ENCODE measurements around the gene TRIM22. TPM values are rescaled to one million over a fixed set of nuclear protein-coding genes. Genes with fewer than 3 reads are reported as not detected.

TRIM22 gene
- total RNA-seq, 1 experiment from 2014 or later: 0.61 TPM

- ChIA-PET CTCF (interaction anchor here (0.7 to 1.4 kb wide), 7 partner anchors 14 to 669 kb away, joined by 3 to 5 read pairs (median 3); no protein-coding TSS in a partner anchor), RAD21 (ENCODE audit: low non-redundant PET in 1 of 2, low total read pairs in 2 of 2, uncharacterized antibody in 2 of 2, unreplicated experiment in 2 of 2) (no interaction called here), POLR2A (interaction anchor here (0.9 to 1.6 kb wide), 6 partner anchors 11 to 206 kb away, joined by 3 to 8 read pairs (median 4); no protein-coding TSS in a partner anchor)
- no peaks in the 10 kb centered on the region for H3K36me3 ChIP-seq (ENCODE audit: control insufficient read depth in 1 of 2, insufficient read depth in 2 of 2, low read length in 2 of 2)
- H3K9me2 ChIP-seq (ENCODE audit: insufficient read depth): no peaks in the 10 kb centered on the region
- H3K9ac ChIP-seq (ENCODE audit: low read length): peak within 1 kb of the TSS; percentile 66
- peak within 1 kb of the TSS; percentile 76 for H3K27ac ChIP-seq (ENCODE audit: low read depth, low read length)
- H3K9me3 ChIP-seq (ENCODE audit: control insufficient read depth in 1 of 2, insufficient read depth in 1 of 2, low read depth in 1 of 2, low read length in 2 of 2): no peaks in the 10 kb centered on the region
- TSS peak; percentile 89 for BruUV-seq (replicated peaks)
- H3K4me2 ChIP-seq (ENCODE audit: low read length): peak within 1 kb of the TSS; percentile 81
- ATAC-seq (peak; percentile 98), DNase-seq (ENCODE audit: low read depth, low spot score) (peak; percentile 92)
- intact Hi-C loops (cut with micrococcal nuclease): loop anchor here (10.0 kb wide), 1 partner anchor 640 kb away; the partner anchor contains the start of gene CAVIN3
- H4K20me1 ChIP-seq (ENCODE audit: insufficient read depth): no peaks in the 10 kb centered on the region
- peak; percentile 59 for TF ChIP-seq RAD21 (IDR thresholded peaks at IDR 0.05; ENCODE audit: low read depth)
- peak; percentile 29; the same call in 1 of the 2 replicates for TF ChIP-seq CBX3 (IDR thresholded peaks at IDR 0.05; ENCODE audit: low read depth)
- TF ChIP-seq EGR1 (IDR thresholded peaks at IDR 0.05; ENCODE audit: low read depth): peak; percentile 95
- peak; percentile 86 for TF ChIP-seq POLR2AphosphoS5 (IDR thresholded peaks at IDR 0.05; ENCODE audit: low read depth, low read length)
- peak; percentile 60 to 66 (median 61); a peak in 5 of 6 replicates for TF ChIP-seq CTCF (IDR thresholded peaks at IDR 0.05 in 2 of 3, conservative IDR thresholded peaks at IDR 0.05 in 1 of 3; ENCODE audit: borderline replicate concordance in 1 of 3, insufficient read depth in 1 of 3, low read depth in 2 of 3, low read length in 2 of 3)
- TF ChIP-seq MAX (IDR thresholded peaks at IDR 0.05): 0 out of 2 replicates have a peak, but pooled peaks have one; percentile 25
- no peak for TF ChIP-seq TCF7L2 (IDR thresholded peaks at IDR 0.05; ENCODE audit: borderline replicate concordance, extremely low read depth, insufficient read depth, insufficient read length)
- TF ChIP-seq ATF3 (IDR thresholded peaks at IDR 0.05): peak; percentile 4; the same call in 1 of the 2 replicates
- TF ChIP-seq SIN3A (IDR thresholded peaks at IDR 0.05; ENCODE audit: low read depth): peak; percentile 69; the same call in 1 of the 2 replicates
- no peak for TF ChIP-seq SRF (IDR thresholded peaks at IDR 0.05; ENCODE audit: low read depth)
- TF ChIP-seq SP1 (IDR thresholded peaks at IDR 0.05; ENCODE audit: low read depth): peak; percentile 84
- TF ChIP-seq FOSL1 (IDR thresholded peaks at IDR 0.05; ENCODE audit: low read depth): peak; percentile 61; the same call in 1 of the 2 replicates
- TF ChIP-seq JUND (IDR thresholded peaks at IDR 0.05): peak; percentile 50
- no peak for TF ChIP-seq POLR2A (IDR thresholded peaks at IDR 0.05; ENCODE audit: borderline replicate concordance, extremely low read depth, insufficient read depth, insufficient read length)
- TF ChIP-seq EZH2 (IDR thresholded peaks at IDR 0.05): no peak
- peak within 1 kb of the TSS; percentile 34 to 63 for H3K4me3 ChIP-seq (replicated peaks in 1 of 2; ENCODE audit: low read depth in 1 of 2, low read length in 2 of 2)
- H3K79me2 ChIP-seq (ENCODE audit: insufficient read depth, low read length): no peaks in the 10 kb centered on the region
- peak within 1 kb of the TSS; percentile 85 for H2AFZ ChIP-seq (ENCODE audit: low read depth, low read length, poor library complexity, severe bottlenecking)
- H3K4me1 ChIP-seq (ENCODE audit: control insufficient read depth in 1 of 2, insufficient read depth in 2 of 2, low read length in 2 of 2): peaks cover 4 to 13% of the 10 kb centered on the region in 2 experiments; a peak in 2 of 4 replicates
- H3K27me3 ChIP-seq (ENCODE audit: insufficient read depth, low read length): no peaks in the 10 kb centered on the region
Measured at GRCh38 chr11:5684646-5685362, 4.8 kb upstream of the TRIM22 start, which contains the start of gene TRIM5. TRIM5 (minus strand) TSS chr11:5685074; CDS start chr11:5680177, 4,897 bp downstream.

Data from HCT116 (cell line).